ENCODE data around the gene CENPO. TPM values are rescaled to one million over a fixed set of nuclear protein-coding genes. Genes with fewer than 3 reads are reported as not detected.

The CENPO gene, protein sequence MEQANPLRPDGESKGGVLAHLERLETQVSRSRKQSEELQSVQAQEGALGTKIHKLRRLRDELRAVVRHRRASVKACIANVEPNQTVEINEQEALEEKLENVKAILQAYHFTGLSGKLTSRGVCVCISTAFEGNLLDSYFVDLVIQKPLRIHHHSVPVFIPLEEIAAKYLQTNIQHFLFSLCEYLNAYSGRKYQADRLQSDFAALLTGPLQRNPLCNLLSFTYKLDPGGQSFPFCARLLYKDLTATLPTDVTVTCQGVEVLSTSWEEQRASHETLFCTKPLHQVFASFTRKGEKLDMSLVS
- polyA plus RNA-seq (2011; rRNA removed) (52.4 and 62.0 TPM in 2 replicates), polyA plus RNA-seq (2017; fragmentation: RNase III; extraction: RNeasy Plus Mini Kit Qiagen cat#74134 plus additional on column Dnase treatment) (49.1 to 50.3 TPM (median 49.6 TPM) in 3 replicates), polyA minus RNA-seq (2011; rRNA and poly(A)+ RNA removed) (71.9 and 74.3 TPM in 2 replicates)
- polyA plus RNA-seq (2012; cell fraction: cytosol; rRNA removed), result 42.7 and 51.4 TPM in 2 replicates
- 70.2 and 87.9 TPM in 2 replicates for polyA plus RNA-seq (2012; cell fraction: nucleus; rRNA removed)

DNA sequence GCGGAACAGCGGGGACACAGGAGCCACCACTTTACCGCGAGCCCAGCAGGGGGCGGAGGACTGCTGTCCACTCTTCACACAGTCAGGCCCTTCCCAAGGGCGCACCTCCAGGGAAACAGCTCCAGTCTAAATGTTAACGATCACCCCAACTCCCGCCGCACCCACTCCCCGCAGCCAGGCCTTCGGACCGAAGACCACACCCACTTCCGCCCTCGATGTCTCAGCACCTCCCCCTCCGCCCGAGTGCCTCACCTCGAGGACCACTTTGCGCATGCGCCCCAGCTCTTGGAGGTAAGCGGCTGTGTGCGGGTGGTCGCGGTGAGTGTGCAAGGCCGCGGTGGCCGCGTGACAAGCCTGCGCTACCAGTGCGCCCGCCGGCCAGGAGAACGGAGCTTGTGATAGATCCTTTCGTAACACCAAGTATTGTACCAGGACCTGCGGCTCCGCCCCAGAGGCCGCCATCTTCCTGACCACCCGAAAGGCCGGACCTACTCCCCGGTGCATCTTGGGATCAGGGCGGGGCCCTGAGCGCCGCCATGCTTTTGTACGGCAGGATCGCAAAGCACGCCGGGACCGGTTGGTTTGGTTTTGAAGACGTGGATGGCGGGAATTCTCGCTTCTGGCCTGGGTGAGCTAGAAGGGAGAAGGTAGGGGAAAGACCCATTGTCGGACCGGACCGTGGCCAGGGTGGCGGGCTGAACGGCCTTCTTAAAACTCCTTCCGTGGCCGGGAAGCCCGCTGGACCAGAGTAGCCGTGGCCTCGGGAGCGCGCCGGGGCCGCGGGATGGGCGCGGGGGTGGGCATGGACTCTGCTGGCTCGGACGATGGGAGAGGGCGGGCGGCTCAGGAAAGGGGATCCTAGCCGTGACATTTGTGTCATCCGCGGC, at the start of gene CENPO, which contains the start of gene PTRHD1:
Gene CENPO, plus strand, starts transcription at position 552 of the 887 bp plus-strand sequence. CDS start 495 bp downstream, outside the sequence.
Gene PTRHD1, minus strand, starts transcription at position 518 of the 887 bp plus-strand sequence. Its CDS starts 14 bp downstream, at position 504.
- H3K4me3 ChIP-seq, result peak within 1 kb of the TSS; percentile 73
- H3K4me1 ChIP-seq, result peaks cover 25% of the 10 kb centered on the region
- H3K9me3 ChIP-seq, result no peaks in the 10 kb centered on the region
- ATAC-seq (peak; percentile 91 to 95), FAIRE-seq (no peak), DNase-seq (ENCODE audit: low read depth in 1 of 2, low spot score in 1 of 2) (peak; percentile 96 to 99)
- no peak for TF ChIP-seq POLR2AphosphoS2 (conservative IDR thresholded peaks at IDR 0.05; ENCODE audit: low read length)
- TF ChIP-seq TFCP2L1 (CRISPR knock-in tag; IDR thresholded peaks at IDR 0.05), result no peak; the same call in 1 of the 2 replicates
- TF ChIP-seq NR3C1 (IDR thresholded peaks at IDR 0.05), result no peak
- TF ChIP-seq, protein P1, sequence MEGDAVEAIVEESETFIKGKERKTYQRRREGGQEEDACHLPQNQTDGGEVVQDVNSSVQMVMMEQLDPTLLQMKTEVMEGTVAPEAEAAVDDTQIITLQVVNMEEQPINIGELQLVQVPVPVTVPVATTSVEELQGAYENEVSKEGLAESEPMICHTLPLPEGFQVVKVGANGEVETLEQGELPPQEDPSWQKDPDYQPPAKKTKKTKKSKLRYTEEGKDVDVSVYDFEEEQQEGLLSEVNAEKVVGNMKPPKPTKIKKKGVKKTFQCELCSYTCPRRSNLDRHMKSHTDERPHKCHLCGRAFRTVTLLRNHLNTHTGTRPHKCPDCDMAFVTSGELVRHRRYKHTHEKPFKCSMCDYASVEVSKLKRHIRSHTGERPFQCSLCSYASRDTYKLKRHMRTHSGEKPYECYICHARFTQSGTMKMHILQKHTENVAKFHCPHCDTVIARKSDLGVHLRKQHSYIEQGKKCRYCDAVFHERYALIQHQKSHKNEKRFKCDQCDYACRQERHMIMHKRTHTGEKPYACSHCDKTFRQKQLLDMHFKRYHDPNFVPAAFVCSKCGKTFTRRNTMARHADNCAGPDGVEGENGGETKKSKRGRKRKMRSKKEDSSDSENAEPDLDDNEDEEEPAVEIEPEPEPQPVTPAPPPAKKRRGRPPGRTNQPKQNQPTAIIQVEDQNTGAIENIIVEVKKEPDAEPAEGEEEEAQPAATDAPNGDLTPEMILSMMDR (IDR thresholded peaks at IDR 0.05), result peak; percentile 68
- no peak for TF ChIP-seq HOXB5 (CRISPR knock-in tag; IDR thresholded peaks at IDR 0.05)
- TF ChIP-seq, protein P2, sequence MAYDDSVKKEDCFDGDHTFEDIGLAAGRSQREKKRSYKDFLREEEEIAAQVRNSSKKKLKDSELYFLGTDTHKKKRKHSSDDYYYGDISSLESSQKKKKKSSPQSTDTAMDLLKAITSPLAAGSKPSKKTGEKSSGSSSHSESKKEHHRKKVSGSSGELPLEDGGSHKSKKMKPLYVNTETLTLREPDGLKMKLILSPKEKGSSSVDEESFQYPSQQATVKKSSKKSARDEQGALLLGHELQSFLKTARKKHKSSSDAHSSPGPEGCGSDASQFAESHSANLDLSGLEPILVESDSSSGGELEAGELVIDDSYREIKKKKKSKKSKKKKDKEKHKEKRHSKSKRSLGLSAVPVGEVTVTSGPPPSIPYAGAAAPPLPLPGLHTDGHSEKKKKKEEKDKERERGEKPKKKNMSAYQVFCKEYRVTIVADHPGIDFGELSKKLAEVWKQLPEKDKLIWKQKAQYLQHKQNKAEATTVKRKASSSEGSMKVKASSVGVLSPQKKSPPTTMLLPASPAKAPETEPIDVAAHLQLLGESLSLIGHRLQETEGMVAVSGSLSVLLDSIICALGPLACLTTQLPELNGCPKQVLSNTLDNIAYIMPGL (CRISPR knock-in tag; IDR thresholded peaks at IDR 0.05; ENCODE audit: borderline replicate concordance), result no peak
- TF ChIP-seq ZSCAN20 (CRISPR knock-in tag; IDR thresholded peaks at IDR 0.05), result no peak
- TF ChIP-seq HDAC2 (IDR thresholded peaks at IDR 0.05), result peak; percentile 73; the same call in 1 of the 2 replicates
- no peak for TF ChIP-seq FOSB (CRISPR knock-in tag; IDR thresholded peaks at IDR 0.05)
- TF ChIP-seq TP53 (CRISPR knock-in tag; IDR thresholded peaks at IDR 0.05), result peak; percentile 65; the same call in 1 of the 2 replicates
- TF ChIP-seq MYC (IDR thresholded peaks at IDR 0.05; ENCODE audit: borderline replicate concordance, low read length), result peak; percentile 53; the same call in 1 of the 2 replicates
- peak; percentile 23; the same call in 1 of the 2 replicates for TF ChIP-seq RFX5 (IDR thresholded peaks at IDR 0.05)
- peak; percentile 45; the same call in 1 of the 2 replicates for TF ChIP-seq MAZ (IDR thresholded peaks at IDR 0.05; ENCODE audit: borderline replicate concordance, low read depth, low read length)
- no peak; a peak in 1 of 4 replicates for TF ChIP-seq CEBPB (IDR thresholded peaks at IDR 0.05)
- peak; percentile 56 to 72 for TF ChIP-seq RAD21 (conservative IDR thresholded peaks at IDR 0.05 in 1 of 2, IDR thresholded peaks at IDR 0.05 in 1 of 2)
- no peak for TF ChIP-seq ZFP36 (IDR thresholded peaks at IDR 0.05; ENCODE audit: borderline replicate concordance, partially characterized antibody)
- TF ChIP-seq POLR2A (IDR thresholded peaks at IDR 0.05; ENCODE audit: low read length), result peak; percentile 90
- no peak for TF ChIP-seq CHD4 (IDR thresholded peaks at IDR 0.05; ENCODE audit: borderline replicate concordance)
- TF ChIP-seq, protein P3, sequence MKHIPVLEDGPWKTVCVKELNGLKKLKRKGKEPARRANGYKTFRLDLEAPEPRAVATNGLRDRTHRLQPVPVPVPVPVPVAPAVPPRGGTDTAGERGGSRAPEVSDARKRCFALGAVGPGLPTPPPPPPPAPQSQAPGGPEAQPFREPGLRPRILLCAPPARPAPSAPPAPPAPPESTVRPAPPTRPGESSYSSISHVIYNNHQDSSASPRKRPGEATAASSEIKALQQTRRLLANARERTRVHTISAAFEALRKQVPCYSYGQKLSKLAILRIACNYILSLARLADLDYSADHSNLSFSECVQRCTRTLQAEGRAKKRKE (CRISPR knock-in tag; IDR thresholded peaks at IDR 0.05; ENCODE audit: low read depth), result no peak
- TF ChIP-seq, protein P4, sequence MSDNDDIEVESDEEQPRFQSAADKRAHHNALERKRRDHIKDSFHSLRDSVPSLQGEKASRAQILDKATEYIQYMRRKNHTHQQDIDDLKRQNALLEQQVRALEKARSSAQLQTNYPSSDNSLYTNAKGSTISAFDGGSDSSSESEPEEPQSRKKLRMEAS (IDR thresholded peaks at IDR 0.05), result peak; percentile 72
- peak; percentile 77 for TF ChIP-seq SMC3 (IDR thresholded peaks at IDR 0.05)
- TF ChIP-seq, protein P5, sequence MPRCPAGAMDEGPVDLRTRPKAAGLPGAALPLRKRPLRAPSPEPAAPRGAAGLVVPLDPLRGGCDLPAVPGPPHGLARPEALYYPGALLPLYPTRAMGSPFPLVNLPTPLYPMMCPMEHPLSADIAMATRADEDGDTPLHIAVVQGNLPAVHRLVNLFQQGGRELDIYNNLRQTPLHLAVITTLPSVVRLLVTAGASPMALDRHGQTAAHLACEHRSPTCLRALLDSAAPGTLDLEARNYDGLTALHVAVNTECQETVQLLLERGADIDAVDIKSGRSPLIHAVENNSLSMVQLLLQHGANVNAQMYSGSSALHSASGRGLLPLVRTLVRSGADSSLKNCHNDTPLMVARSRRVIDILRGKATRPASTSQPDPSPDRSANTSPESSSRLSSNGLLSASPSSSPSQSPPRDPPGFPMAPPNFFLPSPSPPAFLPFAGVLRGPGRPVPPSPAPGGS (IDR thresholded peaks at IDR 0.05), result peak; percentile 69; the same call in 1 of the 3 replicates
- TF ChIP-seq HEYL (CRISPR knock-in tag; IDR thresholded peaks at IDR 0.05), result no peak
- TF ChIP-seq FOSL2 (IDR thresholded peaks at IDR 0.05), result no peak
- TF ChIP-seq FOSL2 (CRISPR knock-in tag; IDR thresholded peaks at IDR 0.05), result no peak
- TF ChIP-seq EHMT2 (IDR thresholded peaks at IDR 0.05; ENCODE audit: low read depth), result no peak
- TF ChIP-seq KDM5A (IDR thresholded peaks at IDR 0.05), result peak; percentile 78
- TF ChIP-seq BHLHE40 (IDR thresholded peaks at IDR 0.05; ENCODE audit: low read depth, low read length), result no peak
- peak; percentile 90 for TF ChIP-seq PHF8 (IDR thresholded peaks at IDR 0.05; ENCODE audit: borderline replicate concordance, low read depth)
- peak; percentile 65 to 89; a peak in 4 of 5 replicates for TF ChIP-seq JUN (IDR thresholded peaks at IDR 0.05)
- TF ChIP-seq, protein P6, sequence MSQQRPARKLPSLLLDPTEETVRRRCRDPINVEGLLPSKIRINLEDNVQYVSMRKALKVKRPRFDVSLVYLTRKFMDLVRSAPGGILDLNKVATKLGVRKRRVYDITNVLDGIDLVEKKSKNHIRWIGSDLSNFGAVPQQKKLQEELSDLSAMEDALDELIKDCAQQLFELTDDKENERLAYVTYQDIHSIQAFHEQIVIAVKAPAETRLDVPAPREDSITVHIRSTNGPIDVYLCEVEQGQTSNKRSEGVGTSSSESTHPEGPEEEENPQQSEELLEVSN (IDR thresholded peaks at IDR 0.05; ENCODE audit: borderline replicate concordance, low read depth), result peak; percentile 84
- TF ChIP-seq NFE2L2 (conservative IDR thresholded peaks at IDR 0.05; ENCODE audit: low read length), result no peak
- CTCF ChIA-PET, result interaction anchor here (0.5 to 5.4 kb wide), 23 partner anchors 9 to 562 kb away, joined by 3 to 61 read pairs (median 4); no protein-coding TSS in a partner anchor
- H3K4me2 ChIP-seq, result peak within 1 kb of the TSS; percentile 87
- POLR2A ChIA-PET, result interaction anchor here (0.6 to 2.2 kb wide), 20 partner anchors 10 to 375 kb away, joined by 3 to 17 read pairs (median 4); partner anchors contain the start of genes NCOA1 and POMC
- peak within 1 kb of the TSS; percentile 93 to 99 for H3K27ac ChIP-seq
- under 1% methylated on average over 70 of the region's 74 CpGs for WGBS (ENCODE audit: missing lambda C conversion rate)
